Bone marrow (tissue), 2 donors: ENCODE results near the gene PSMD10.

Experiments used
- DNase-seq, 2 donors: peaks; one replicate each; lab custom pipeline; 2025; lab: John Stamatoyannopoulos, UW

The PSMD10 gene

GRCh38 chrX:108091264-108091877, at the start of gene PSMD10, which contains the start of gene ATG4A:
Gene PSMD10 (minus strand): TSS chrX:108091542. CDS start chrX:108091520, 22 bp downstream.
Gene ATG4A (plus strand): TSS chrX:108091778. CDS start chrX:108091827, 49 bp downstream.
- peak; percentile 78 to 93 for DNase-seq

GRCh38 chrX:108138814-108139702, 47.7 kb upstream of the PSMD10 start:
- no peak for DNase-seq

- no peak for DNase-seq
Observed at GRCh38 chrX:108134724-108135123, 43.4 kb upstream of the PSMD10 start.

GRCh38 chrX:108132876-108133275, 41.5 kb upstream of the PSMD10 start:
- no peak for DNase-seq

- no peak for DNase-seq
Observed at GRCh38 chrX:108132034-108132433, 40.7 kb upstream of the PSMD10 start.

- DNase-seq, result no peak
Observed at GRCh38 chrX:108131471-108131870, 40.1 kb upstream of the PSMD10 start.

- DNase-seq, result no peak
Observed at GRCh38 chrX:108130889-108131288, 39.5 kb upstream of the PSMD10 start.

- DNase-seq, result no peak
Observed at GRCh38 chrX:108127152-108127551, 35.8 kb upstream of the PSMD10 start.

GRCh38 chrX:108126661-108127060, 35.3 kb upstream of the PSMD10 start:
- no peak for DNase-seq

- DNase-seq, result no peak
Observed at GRCh38 chrX:108123591-108124366, 32.4 kb upstream of the PSMD10 start.

GRCh38 chrX:108122748-108123147, 31.4 kb upstream of the PSMD10 start:
- no peak for DNase-seq

- DNase-seq, result no peak
Observed at GRCh38 chrX:108121291-108121690, 29.9 kb upstream of the PSMD10 start.

- DNase-seq, result no peak
Observed at GRCh38 chrX:108117988-108118387, 26.6 kb upstream of the PSMD10 start.

GRCh38 chrX:108114541-108114940, 23.2 kb upstream of the PSMD10 start:
- DNase-seq, result no peak

- DNase-seq, result no peak
Observed at GRCh38 chrX:108105473-108105872, 14.1 kb upstream of the PSMD10 start.

GRCh38 chrX:108097380-108097779, 6.0 kb upstream of the PSMD10 start:
- DNase-seq, result no peak

- DNase-seq, result no peak
Observed at GRCh38 chrX:108091878-108092291, 543 bp upstream of the PSMD10 start.

- DNase-seq, result no peak
Observed at GRCh38 chrX:108090491-108091263, 665 bp downstream of the PSMD10 start.

- no peak for DNase-seq
Observed at GRCh38 chrX:108088511-108088910, 2.8 kb downstream of the PSMD10 start.

- DNase-seq, result no peak
Observed at GRCh38 chrX:108087792-108088191, 3.5 kb downstream of the PSMD10 start.

- DNase-seq, result no peak
Observed at GRCh38 chrX:108081110-108081509, 10.2 kb downstream of the PSMD10 start.

GRCh38 chrX:108072746-108073145, 18.6 kb downstream of the PSMD10 start:
- no peak for DNase-seq
